ENCODE data around the gene F11R. TPM values are rescaled to one million over a fixed set of nuclear protein-coding genes. Genes with fewer than 3 reads are reported as not detected.
A peak's percentile ranks its signal among the peaks of the same experiment; 100 is the strongest.
"Not testable (repeated sequence)": the region's sequence is repeated elsewhere in the genome, so short reads cannot be mapped to it uniquely, and the experiment has no call there.

The F11R gene
- total and polyA plus RNA-seq, 3 donors from 2014 or later, result 34.5 to 54.0 (median 38.3) TPM

DNA sequence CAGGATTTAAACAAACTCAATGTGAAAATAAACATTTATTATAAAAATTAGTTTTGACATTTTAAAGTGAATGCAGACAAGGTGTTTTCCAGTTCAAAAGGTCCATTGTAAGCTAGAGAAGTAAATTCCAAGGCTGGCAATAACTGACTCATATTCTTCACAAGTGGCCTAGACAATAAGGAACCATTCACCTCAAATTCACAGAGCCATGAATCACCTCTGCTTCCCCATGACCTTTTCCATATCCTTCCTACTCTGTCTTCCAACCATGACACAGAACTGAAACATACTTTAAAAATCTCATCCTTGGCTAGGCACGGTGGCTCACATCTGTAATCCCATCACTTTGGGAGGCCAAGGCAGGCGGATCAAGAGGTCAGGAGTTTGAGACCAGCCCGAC is 24.8 kb downstream of the F11R start:
- no peak for DNase-seq
- Histone ChIP-seq H3K4me1 (no peaks in the 10 kb centered on the region), H3K9me3 (no peaks in the 10 kb centered on the region), H3K27ac (no peak overlapping the region), H3K36me3 (ENCODE audit: low read depth, missing control alignments) (no peaks in the 10 kb centered on the region), H3K27me3 (no peaks in the 10 kb centered on the region), H3K4me3 (no peak overlapping the region)
- 86 to 93% methylated on average over 3 of the region's 3 CpGs for WGBS, 2 donors
- TF ChIP-seq, protein P1, sequence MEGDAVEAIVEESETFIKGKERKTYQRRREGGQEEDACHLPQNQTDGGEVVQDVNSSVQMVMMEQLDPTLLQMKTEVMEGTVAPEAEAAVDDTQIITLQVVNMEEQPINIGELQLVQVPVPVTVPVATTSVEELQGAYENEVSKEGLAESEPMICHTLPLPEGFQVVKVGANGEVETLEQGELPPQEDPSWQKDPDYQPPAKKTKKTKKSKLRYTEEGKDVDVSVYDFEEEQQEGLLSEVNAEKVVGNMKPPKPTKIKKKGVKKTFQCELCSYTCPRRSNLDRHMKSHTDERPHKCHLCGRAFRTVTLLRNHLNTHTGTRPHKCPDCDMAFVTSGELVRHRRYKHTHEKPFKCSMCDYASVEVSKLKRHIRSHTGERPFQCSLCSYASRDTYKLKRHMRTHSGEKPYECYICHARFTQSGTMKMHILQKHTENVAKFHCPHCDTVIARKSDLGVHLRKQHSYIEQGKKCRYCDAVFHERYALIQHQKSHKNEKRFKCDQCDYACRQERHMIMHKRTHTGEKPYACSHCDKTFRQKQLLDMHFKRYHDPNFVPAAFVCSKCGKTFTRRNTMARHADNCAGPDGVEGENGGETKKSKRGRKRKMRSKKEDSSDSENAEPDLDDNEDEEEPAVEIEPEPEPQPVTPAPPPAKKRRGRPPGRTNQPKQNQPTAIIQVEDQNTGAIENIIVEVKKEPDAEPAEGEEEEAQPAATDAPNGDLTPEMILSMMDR (IDR thresholded peaks at IDR 0.05), result no peak
- no peak for TF ChIP-seq POLR2A (IDR thresholded peaks at IDR 0.05)
- intact Hi-C loops (cut with DNase I; ENCODE audit: low total_unique reads), result loop anchor here (10.0 kb wide), 1 partner anchor 99 kb away; the partner anchor contains the start of gene KLHDC9

DNA sequence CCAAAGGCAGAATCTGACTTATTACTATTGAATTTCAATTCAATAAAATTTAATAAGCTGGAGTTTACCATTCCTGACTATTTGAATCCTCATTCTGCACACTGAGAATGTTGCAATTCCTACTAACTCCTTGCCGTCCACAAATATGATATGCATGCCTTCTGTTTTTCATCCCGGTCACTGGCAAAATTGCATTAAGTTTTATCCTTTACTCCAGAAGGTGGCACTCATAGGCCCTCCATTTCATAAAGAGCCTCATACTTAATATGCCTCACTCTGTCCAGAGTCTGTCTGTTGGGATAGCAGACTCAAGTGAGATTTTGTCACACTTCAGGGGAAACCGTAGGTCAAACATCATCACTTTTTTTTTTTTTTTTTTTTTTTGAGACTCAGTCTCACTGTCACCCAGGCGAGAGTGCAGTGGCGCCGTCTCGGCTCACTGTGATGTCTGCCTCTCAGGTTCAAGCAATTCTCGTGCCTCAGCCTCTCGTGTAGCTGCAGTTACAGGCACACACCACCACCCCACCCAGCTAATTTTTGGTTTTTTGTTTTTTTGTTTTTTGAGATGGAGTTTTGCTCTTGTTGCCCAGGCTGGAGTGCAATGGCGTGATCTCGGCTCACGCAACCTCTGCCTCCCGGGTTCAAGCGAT is 27.3 kb downstream of the F11R start:
- Histone ChIP-seq H3K27ac (no peak overlapping the region), H3K36me3 (ENCODE audit: low read depth, missing control alignments) (no peaks in the 10 kb centered on the region), H3K27me3 (no peaks in the 10 kb centered on the region), H3K4me1 (peaks cover 3% of the 10 kb centered on the region), H3K9me3 (no peaks in the 10 kb centered on the region), H3K4me3 (no peak overlapping the region)
- TF ChIP-seq POLR2A (IDR thresholded peaks at IDR 0.05), result no peak
- TF ChIP-seq, protein P1 (IDR thresholded peaks at IDR 0.05), result peak in 2 of 3 experiments; percentile 24 to 26
- DNase-seq, result no peak
- 82 to 88% methylated on average over 14 of the region's 14 CpGs for WGBS, 2 donors
- intact Hi-C loops (cut with DNase I; ENCODE audit: low total_unique reads), result loop anchor here (10.0 kb wide), 1 partner anchor 101 kb away; the partner anchor contains the start of gene KLHDC9

DNA sequence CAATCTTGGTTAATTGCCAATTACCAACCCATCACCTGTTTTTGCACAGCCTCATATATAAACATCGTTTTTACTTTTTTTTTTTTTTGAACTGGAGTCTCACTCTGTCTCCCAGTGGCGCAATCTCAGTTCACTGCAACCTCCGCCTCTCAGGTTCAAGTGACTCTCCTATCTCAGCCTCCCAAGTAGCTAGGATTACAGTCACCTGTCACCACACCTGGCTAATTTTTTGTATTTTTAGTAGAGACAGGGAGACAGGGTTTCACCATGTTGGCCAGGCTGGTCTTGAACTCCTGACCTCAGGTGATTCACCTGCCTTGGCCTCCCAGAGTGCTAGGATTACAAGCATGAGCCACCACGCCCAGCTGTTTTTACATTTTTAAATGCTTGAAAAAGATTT is 28.9 kb downstream of the F11R start:
- not testable (repeated sequence) for H3K27me3 ChIP-seq; DNase-seq; H3K27ac ChIP-seq; H3K4me3 ChIP-seq; H3K36me3 ChIP-seq (ENCODE audit: low read depth, missing control alignments); H3K4me1 ChIP-seq; H3K9me3 ChIP-seq
- intact Hi-C loops (cut with DNase I; ENCODE audit: low total_unique reads), result loop anchor here (10.0 kb wide), 1 partner anchor 103 kb away; the partner anchor contains the start of gene KLHDC9
- 82 to 91% methylated on average over 4 of the region's 4 CpGs for WGBS, 2 donors

DNA sequence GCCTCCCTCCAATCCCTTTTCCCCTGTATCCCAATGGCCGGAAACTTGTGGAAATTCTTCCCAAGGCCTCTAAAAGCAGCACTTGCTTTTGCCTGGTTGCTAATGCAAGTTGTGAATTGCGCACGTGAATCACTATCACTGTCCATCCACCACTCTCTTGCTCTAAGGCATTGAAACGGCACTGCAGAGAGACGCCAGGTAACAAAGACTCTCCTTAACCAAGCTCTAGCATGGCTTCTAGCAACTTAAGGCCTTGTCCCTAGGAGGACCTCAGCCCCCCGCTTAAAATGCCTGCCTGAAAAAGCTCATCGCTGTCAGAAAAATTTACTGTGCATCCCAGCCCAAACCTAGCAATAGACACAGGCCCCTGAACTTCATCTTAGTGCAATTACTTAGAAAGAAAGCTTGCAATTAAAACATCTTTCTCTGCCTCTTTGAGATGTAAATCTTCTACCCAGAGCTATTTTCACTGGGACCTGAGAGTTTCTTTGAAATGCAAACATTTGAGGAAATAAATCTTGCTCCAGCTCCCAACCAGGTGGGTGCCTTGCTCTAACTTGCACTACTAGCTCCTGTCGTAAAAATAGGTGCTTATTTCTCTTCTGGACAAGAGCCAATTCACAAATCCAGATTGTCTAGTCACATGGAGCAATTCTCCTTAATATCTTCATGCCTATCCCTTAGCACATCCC is 33.4 kb downstream of the F11R start:
- no peak overlapping the region for H3K4me3 ChIP-seq
- peaks cover 3% of the 10 kb centered on the region for H3K4me1 ChIP-seq
- no peaks in the 10 kb centered on the region for H3K36me3 ChIP-seq (ENCODE audit: low read depth, missing control alignments)
- DNase-seq, result no peak
- intact Hi-C loops (cut with DNase I; ENCODE audit: low total_unique reads), result no loop called here
- no peaks in the 10 kb centered on the region for H3K9me3 ChIP-seq
- H3K27ac ChIP-seq, result no peak overlapping the region
- H3K27me3 ChIP-seq, result no peaks in the 10 kb centered on the region
- TF ChIP-seq, protein P1 (IDR thresholded peaks at IDR 0.05), result no peak
- TF ChIP-seq POLR2A (IDR thresholded peaks at IDR 0.05), result no peak
- 83 to 86% methylated on average over 8 of the region's 8 CpGs for WGBS, 2 donors

DNA sequence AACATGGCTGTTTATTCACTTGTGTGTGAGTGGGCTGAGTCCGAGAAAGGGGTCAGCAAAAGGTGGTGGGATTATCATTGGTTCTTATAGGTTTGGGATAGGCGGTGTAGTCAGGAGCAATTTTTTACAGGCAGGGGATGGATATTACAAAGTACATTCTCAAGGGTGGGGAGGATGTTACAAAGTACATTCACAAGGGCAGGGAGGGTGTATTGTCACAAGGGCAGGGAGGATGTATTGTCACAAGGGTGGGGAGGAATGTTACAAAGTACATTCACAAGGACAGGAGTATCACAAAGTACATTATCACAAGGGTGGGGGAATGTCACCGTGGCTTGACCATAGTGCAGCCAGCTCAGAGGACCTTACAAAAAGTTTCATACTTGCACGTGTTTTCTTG is 35.2 kb downstream of the F11R start:
- peaks cover 3% of the 10 kb centered on the region for H3K4me1 ChIP-seq
- no peaks in the 10 kb centered on the region for H3K27me3 ChIP-seq
- H3K27ac ChIP-seq, result no peak overlapping the region
- TF ChIP-seq POLR2A (IDR thresholded peaks at IDR 0.05), result no peak
- TF ChIP-seq, protein P1 (IDR thresholded peaks at IDR 0.05), result no peak
- no peak overlapping the region for H3K4me3 ChIP-seq
- H3K36me3 ChIP-seq (ENCODE audit: low read depth, missing control alignments), result no peaks in the 10 kb centered on the region
- H3K9me3 ChIP-seq, result no peaks in the 10 kb centered on the region
- peak; percentile 33 for DNase-seq
- intact Hi-C loops (cut with DNase I; ENCODE audit: low total_unique reads), result no loop called here
- 69 to 75% methylated on average over 4 of the region's 4 CpGs for whole genome bisulfite sequencing, 2 donors

Data from testis (tissue), 3 donors.